ENCODE results near the gene DGKG. TPM values are rescaled to one million over a fixed set of nuclear protein-coding genes. Genes with fewer than 3 reads are reported as not detected.

The DGKG gene
- polyA plus RNA-seq, 1 of the 3 experiments (the other 2 are of a cell fraction): 0.12 TPM

DNA sequence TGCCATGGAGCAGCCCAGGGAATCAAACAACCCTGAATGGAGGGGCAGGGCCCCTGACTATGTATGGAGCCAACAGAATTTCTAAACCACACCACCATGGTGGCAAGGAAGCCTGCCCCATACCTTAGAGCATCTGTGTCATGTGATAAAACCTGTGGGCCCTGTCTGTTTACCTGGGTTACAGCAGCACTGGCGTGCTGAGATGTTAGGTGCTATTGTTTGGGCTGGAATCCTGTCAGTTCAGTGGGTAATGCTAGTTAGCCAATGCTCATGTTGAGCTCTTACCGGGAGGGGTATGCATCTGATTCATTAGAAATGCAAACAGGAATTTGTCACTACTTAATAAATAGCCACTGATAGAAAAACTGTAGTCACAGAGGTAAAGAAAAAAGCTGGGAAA lies 189.7 kb downstream of the DGKG start:
- no peak for DNase-seq
- Histone ChIP-seq H3K4me1 (ENCODE audit: control insufficient read depth in 1 of 2, insufficient read depth in 2 of 2, low read depth in 1 of 2, low read length in 1 of 2) (no peaks in the 10 kb centered on the region), H3K4me2 (no peak overlapping the region), H3F3A (replicated peaks; ENCODE audit: insufficient read depth) (no peaks in the 10 kb centered on the region), H3K9me2 (no peaks in the 10 kb centered on the region), H3K9me3 (no peaks in the 10 kb centered on the region), H2AFZ (ENCODE audit: low read depth) (no peak overlapping the region), H3K27ac (ENCODE audit: low read depth in 2 of 2, low read length in 1 of 2) (no peak overlapping the region), H3K4me3 (ENCODE audit: low read depth in 2 of 2, low read length in 1 of 2) (no peak overlapping the region), H4K20me1 (ENCODE audit: insufficient read depth) (no peaks in the 10 kb centered on the region), H3K79me2 (ENCODE audit: insufficient read depth) (no peaks in the 10 kb centered on the region), H3K27me3 (ENCODE audit: insufficient read depth) (peaks cover 11% of the 10 kb centered on the region; the same call in 1 of the 2 replicates), H3K9ac (no peak overlapping the region), H3K36me3 (replicated peaks in 1 of 2; ENCODE audit: control insufficient read depth in 1 of 2, insufficient read depth in 2 of 2, low read length in 1 of 2) (no peaks in the 10 kb centered on the region)
- WGBS (ENCODE audit: low lambda C conversion rate): 37% methylated on average over 2 of the region's 2 CpGs
- CTCF ChIA-PET: no interaction called here
- POLR2A ChIA-PET: no interaction called here
- TF ChIP-seq RFX5 (IDR thresholded peaks at IDR 0.05; ENCODE audit: low read length) (no peak), SMC3 (IDR thresholded peaks at IDR 0.05; ENCODE audit: low read depth, low read length) (no peak), MXI1 (IDR thresholded peaks at IDR 0.05; ENCODE audit: low read depth, low read length) (no peak), JUND (IDR thresholded peaks at IDR 0.05) (no peak)

DNA sequence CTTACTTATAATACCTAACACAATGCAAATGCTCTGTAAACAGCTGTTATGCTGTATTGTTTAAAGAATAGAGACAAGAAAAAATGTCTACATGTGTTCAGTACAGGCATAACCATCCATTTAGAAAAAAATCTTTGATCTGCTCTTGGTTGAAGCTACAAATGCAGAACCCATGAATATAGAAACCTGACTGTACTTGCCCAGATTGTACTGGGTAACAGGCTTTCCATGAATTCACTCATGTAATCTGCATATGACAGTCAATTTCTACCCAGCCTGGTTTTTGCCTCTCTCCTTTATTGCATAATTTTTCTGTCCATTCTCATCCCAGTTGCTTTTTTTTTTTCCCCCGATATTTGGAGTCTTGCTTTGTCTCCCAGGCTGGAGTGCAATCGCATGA lies 190.5 kb downstream of the DGKG start:
- H2AFZ ChIP-seq (ENCODE audit: low read depth): no peak overlapping the region
- WGBS (ENCODE audit: low lambda C conversion rate): 84% methylated on average over 2 of the region's 2 CpGs
- H3F3A ChIP-seq (replicated peaks; ENCODE audit: insufficient read depth): no peaks in the 10 kb centered on the region
- H3K4me2 ChIP-seq: no peak overlapping the region
- H3K79me2 ChIP-seq (ENCODE audit: insufficient read depth): no peaks in the 10 kb centered on the region
- H3K9ac ChIP-seq: no peak overlapping the region
- no peaks in the 10 kb centered on the region for H3K36me3 ChIP-seq (replicated peaks in 1 of 2; ENCODE audit: control insufficient read depth in 1 of 2, insufficient read depth in 2 of 2, low read length in 1 of 2)
- DNase-seq: no peak
- H4K20me1 ChIP-seq (ENCODE audit: insufficient read depth): no peaks in the 10 kb centered on the region
- ChIA-PET POLR2A (no interaction called here), CTCF (no interaction called here)
- no peaks in the 10 kb centered on the region for H3K9me2 ChIP-seq
- H3K4me3 ChIP-seq (ENCODE audit: low read depth in 2 of 2, low read length in 1 of 2): no peak overlapping the region
- H3K27me3 ChIP-seq (ENCODE audit: insufficient read depth): peaks cover 11% of the 10 kb centered on the region; the same call in 1 of the 2 replicates
- no peaks in the 10 kb centered on the region for H3K4me1 ChIP-seq (ENCODE audit: control insufficient read depth in 1 of 2, insufficient read depth in 2 of 2, low read depth in 1 of 2, low read length in 1 of 2)
- no peak overlapping the region for H3K27ac ChIP-seq (ENCODE audit: low read depth in 2 of 2, low read length in 1 of 2)
- no peak for TF ChIP-seq EZH2phosphoT487 (IDR thresholded peaks at IDR 0.05; ENCODE audit: borderline replicate concordance, low read depth)
- no peak for TF ChIP-seq ELF1 (IDR thresholded peaks at IDR 0.05)
- TF ChIP-seq MEF2A (IDR thresholded peaks at IDR 0.05; ENCODE audit: borderline replicate concordance, low read depth): no peak
- no peak for TF ChIP-seq SIN3A (IDR thresholded peaks at IDR 0.05; ENCODE audit: borderline replicate concordance, low read depth, low read length)
- TF ChIP-seq TAF1 (IDR thresholded peaks at IDR 0.05; ENCODE audit: borderline replicate concordance, low read depth, low read length): no peak
- no peak for TF ChIP-seq SMC3 (IDR thresholded peaks at IDR 0.05; ENCODE audit: low read depth, low read length)
- TF ChIP-seq RCOR1 (IDR thresholded peaks at IDR 0.05; ENCODE audit: low read length): no peak
- TF ChIP-seq, protein P1, sequence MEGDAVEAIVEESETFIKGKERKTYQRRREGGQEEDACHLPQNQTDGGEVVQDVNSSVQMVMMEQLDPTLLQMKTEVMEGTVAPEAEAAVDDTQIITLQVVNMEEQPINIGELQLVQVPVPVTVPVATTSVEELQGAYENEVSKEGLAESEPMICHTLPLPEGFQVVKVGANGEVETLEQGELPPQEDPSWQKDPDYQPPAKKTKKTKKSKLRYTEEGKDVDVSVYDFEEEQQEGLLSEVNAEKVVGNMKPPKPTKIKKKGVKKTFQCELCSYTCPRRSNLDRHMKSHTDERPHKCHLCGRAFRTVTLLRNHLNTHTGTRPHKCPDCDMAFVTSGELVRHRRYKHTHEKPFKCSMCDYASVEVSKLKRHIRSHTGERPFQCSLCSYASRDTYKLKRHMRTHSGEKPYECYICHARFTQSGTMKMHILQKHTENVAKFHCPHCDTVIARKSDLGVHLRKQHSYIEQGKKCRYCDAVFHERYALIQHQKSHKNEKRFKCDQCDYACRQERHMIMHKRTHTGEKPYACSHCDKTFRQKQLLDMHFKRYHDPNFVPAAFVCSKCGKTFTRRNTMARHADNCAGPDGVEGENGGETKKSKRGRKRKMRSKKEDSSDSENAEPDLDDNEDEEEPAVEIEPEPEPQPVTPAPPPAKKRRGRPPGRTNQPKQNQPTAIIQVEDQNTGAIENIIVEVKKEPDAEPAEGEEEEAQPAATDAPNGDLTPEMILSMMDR (IDR thresholded peaks at IDR 0.05): no peak
- no peak for TF ChIP-seq YY1 (IDR thresholded peaks at IDR 0.05; ENCODE audit: low read depth)
- no peak for TF ChIP-seq FOSL2 (IDR thresholded peaks at IDR 0.05; ENCODE audit: borderline replicate concordance, low read depth)
- TF ChIP-seq, protein P2, sequence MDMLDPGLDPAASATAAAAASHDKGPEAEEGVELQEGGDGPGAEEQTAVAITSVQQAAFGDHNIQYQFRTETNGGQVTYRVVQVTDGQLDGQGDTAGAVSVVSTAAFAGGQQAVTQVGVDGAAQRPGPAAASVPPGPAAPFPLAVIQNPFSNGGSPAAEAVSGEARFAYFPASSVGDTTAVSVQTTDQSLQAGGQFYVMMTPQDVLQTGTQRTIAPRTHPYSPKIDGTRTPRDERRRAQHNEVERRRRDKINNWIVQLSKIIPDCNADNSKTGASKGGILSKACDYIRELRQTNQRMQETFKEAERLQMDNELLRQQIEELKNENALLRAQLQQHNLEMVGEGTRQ (IDR thresholded peaks at IDR 0.05; ENCODE audit: borderline replicate concordance, low read depth, low read length): no peak
- TF ChIP-seq TCF12 (IDR thresholded peaks at IDR 0.05): no peak
- TF ChIP-seq, protein P3, sequence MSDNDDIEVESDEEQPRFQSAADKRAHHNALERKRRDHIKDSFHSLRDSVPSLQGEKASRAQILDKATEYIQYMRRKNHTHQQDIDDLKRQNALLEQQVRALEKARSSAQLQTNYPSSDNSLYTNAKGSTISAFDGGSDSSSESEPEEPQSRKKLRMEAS (IDR thresholded peaks at IDR 0.05; ENCODE audit: low read depth): no peak
- no peaks in the 10 kb centered on the region for H3K9me3 ChIP-seq
